Right cardiac atrium (tissue), 5 donors: ENCODE measurements around the gene PPP6R2. TPM values are rescaled to one million over a fixed set of nuclear protein-coding genes. Genes with fewer than 3 reads are reported as not detected.

Experiments
- ATAC-seq, 2 donors: fragments of 200-7000 bp; cut with Tn5 transposase; one replicate each; pipeline versions ENCODE4 v1.8.0 to v1.9.1; 2020; ENCODE audit warnings: moderate library complexity in 2 of 2, mild to moderate bottlenecking in 1 of 2
- DNase-seq, 3 donors: peaks; one replicate each; pipeline ENCODE4 v3.0.0-alpha.2; 2020
- H3K27ac ChIP-seq: one replicate; pipeline ENCODE4 v1.5.1; 2013; ENCODE audit warnings: mild to moderate bottlenecking, low read length, control low read depth, moderate library complexity
- H3K27me3 ChIP-seq: one replicate; pipeline ENCODE4 v1.6.1; 2013; ENCODE audit not compliant: control insufficient read depth, insufficient read depth
- H3K4me1 ChIP-seq: one replicate; pipeline ENCODE4 v1.6.1; 2013; ENCODE audit warnings: low read length; ENCODE audit not compliant: control insufficient read depth, insufficient read depth
- H3K4me3 ChIP-seq: one replicate; pipeline ENCODE4 v1.5.1; 2013; ENCODE audit warnings: low read length, control low read depth
- H3K9me3 ChIP-seq: one replicate; pipeline ENCODE4 v1.6.1; 2013; ENCODE audit warnings: low read length; ENCODE audit not compliant: control insufficient read depth
- WGBS: extraction: QIAGEN DNeasy Blood & Tissue Kit; methylation state at CpG from one replicate; pipeline ENCODE4 v1.1.7; 2013; 5-methylcytosine and 5-hydroxymethylcytosine counted together
- intact Hi-C, 4 donors: fragments of 100-400 bp; cut with DNase I; formaldehyde crosslinking; loops; one replicate each; pipeline versions ENCODE4 v1.11.0 to v1.14.0; 2022 to 2023
- long read RNA-seq, 4 donors: library from polyadenylated mRNA; unstranded; transcript quantifications; one replicate each; pipeline ENCODE4 v2.0.0, GENCODE V29; 2020 to 2021
- polyA plus RNA-seq: library from polyadenylated mRNA; stranded (reverse); fragments of 200-250 nt; gene quantifications from one replicate; pipeline ENCODE4 v1.2.3, GENCODE V29; 2013
- total RNA-seq, 4 donors: library from RNA; stranded (reverse); fragmentation: NEBNext Ultra II Directional; extraction: Animal tissue kit (Norgen Biotek cat#: 25700); gene quantifications; one replicate each; pipeline ENCODE4 v1.2.1, GENCODE V29; 2021
- donor health status: healthy with polysubstance abuse.
- donor health status: DM: no; HTN: yes; CAD: no.
- donor health status: DM: no; HTN: no; CAD: no.
- donor health status: DM: no; HTN: yes; CAD: no; lungs with severe emphysema.
- donor health status: DM: yes; HTN: yes; CAD: no.

Gene PPP6R2, protein sequence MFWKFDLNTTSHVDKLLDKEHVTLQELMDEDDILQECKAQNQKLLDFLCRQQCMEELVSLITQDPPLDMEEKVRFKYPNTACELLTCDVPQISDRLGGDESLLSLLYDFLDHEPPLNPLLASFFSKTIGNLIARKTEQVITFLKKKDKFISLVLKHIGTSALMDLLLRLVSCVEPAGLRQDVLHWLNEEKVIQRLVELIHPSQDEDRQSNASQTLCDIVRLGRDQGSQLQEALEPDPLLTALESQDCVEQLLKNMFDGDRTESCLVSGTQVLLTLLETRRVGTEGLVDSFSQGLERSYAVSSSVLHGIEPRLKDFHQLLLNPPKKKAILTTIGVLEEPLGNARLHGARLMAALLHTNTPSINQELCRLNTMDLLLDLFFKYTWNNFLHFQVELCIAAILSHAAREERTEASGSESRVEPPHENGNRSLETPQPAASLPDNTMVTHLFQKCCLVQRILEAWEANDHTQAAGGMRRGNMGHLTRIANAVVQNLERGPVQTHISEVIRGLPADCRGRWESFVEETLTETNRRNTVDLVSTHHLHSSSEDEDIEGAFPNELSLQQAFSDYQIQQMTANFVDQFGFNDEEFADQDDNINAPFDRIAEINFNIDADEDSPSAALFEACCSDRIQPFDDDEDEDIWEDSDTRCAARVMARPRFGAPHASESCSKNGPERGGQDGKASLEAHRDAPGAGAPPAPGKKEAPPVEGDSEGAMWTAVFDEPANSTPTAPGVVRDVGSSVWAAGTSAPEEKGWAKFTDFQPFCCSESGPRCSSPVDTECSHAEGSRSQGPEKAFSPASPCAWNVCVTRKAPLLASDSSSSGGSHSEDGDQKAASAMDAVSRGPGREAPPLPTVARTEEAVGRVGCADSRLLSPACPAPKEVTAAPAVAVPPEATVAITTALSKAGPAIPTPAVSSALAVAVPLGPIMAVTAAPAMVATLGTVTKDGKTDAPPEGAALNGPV
- total RNA-seq (10 to 100 TPM; 40.1 to 50.2 (median 44.6) TPM), polyA plus RNA-seq (36.2 TPM)
- long read RNA-seq, donor 1, full-length matches to known transcripts: 71 of 160 reads
- long read RNA-seq, donor 1, partial matches to known transcripts: 63 of 160 reads
- long read RNA-seq, donor 1, other reads (novel, unspliced or antisense): 26 of 160 reads
- long read RNA-seq, donor 2, full-length matches to known transcripts: 67 of 108 reads
- long read RNA-seq, donor 2, partial matches to known transcripts: 18 of 108 reads
- long read RNA-seq, donor 2, other reads (novel, unspliced or antisense): 23 of 108 reads
- long read RNA-seq, donor 3, full-length matches to known transcripts: 230 of 445 reads
- long read RNA-seq, donor 3, partial matches to known transcripts: 112 of 445 reads
- long read RNA-seq, donor 3, other reads (novel, unspliced or antisense): 103 of 445 reads
- long read RNA-seq, donor 4, full-length matches to known transcripts: 51 of 94 reads
- long read RNA-seq, donor 4, partial matches to known transcripts: 28 of 94 reads
- long read RNA-seq, donor 4, other reads (novel, unspliced or antisense): 15 of 94 reads

DNA sequence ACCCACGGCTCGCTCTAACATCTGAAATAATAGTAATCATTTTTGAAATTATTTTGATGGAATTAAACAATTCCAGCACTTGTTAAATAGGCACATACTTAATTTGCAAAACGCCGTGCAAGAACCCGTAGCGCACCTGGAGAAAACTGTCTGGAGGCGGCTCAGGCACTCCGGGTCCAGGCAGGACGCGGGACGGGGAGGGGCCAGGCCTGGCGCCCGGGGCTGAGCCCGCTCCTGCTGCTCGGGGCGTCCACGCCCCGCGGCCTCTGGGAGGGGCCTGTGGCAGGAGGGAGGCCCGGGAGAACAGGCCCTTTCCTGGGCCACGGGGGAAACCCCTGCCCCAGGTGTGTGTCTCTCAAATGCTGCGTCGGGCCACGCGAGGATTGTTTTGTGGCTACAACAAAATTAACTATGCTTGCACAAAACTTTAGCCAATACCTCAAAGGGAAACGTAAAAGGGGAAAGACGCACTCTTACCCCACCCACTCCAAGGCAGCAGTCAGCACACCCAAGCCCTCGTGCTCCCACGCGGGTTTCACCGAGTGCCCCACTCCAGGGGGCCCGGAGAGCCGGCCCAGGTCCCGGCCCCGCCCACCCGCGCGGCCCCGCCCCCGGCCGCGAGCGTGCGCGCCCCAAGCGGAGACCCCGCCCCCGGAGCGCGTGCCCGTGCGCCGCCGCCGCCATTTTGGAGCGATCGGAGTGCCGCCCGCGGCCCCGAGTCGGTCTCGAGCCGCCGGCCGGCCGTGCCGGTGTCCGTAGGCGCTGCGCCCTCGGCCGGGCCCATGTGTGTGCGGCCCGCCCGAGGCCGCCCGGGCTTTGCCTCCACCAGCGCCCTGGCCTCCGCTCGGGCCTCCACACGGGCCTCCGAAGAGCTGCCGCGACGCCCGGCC is at the start of gene PPP6R2:
PPP6R2 (plus strand) TSS at position 677 of the 890 bp plus-strand sequence. CDS start 50,582 bp downstream, outside the sequence.
- WGBS: under 1% methylated on average over 87 of the region's 87 CpGs
- intact Hi-C loops: loop anchor here (5.0 kb wide), 4 partner anchors 71 to 96 kb away; partner anchors contain the start of genes HDAC10 (in 2 of the 4), MAPK11 (in 1 of the 4), MAPK12 (in 1 of the 4) and TUBGCP6 (in 1 of the 4)
- ATAC-seq: peak; percentile 91 to 94

DNA sequence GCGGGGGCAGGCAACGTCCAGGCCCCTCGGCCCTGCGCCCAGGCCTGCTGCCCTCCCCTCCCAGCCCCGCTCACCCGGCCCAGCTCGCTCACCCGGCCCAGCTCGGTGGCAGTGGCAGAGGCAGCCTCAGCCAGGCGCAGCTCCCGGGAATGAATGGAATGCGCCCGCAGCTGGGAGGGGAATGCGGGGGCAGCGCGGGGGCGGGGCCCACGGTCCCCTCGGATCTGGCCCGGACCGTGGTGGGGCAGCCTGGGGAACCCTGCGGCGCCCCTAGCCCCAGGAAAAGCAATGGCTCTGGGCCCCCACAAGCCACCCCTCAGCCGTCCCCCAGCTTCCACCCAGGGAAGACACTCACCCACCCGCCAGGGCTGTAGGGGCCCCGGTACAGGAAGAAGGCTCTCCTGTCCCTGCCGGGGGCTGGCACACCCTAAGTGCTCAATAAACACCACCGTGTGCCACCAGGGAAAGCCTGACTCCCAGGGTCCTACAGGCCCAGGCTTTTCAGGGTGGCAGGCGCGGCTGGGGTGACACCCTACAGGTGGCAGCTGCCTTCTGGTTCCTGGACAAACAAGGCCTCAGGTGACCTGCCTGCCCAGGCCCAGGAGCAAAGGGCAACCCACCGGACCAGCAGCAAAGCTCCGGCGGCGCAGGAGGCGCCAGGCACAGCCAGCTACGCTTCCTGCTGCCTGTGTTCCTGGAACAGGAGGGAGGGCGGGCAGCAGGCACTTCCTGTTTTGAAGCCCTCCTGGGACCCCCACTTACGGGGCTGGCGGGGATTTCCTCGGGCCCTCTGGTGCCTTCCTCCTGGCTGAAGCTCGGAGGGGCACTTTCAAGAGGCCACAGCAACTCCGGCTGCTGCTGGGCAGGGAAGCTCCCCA is 49.4 kb upstream of the PPP6R2 start:
- peak; percentile 75 to 88 for ATAC-seq

More for the DNA sequence above, at the start of gene PPP6R2:
- Histone ChIP-seq H3K27ac (peak within 1 kb of the TSS; percentile 66), H3K4me3 (peak within 1 kb of the TSS; percentile 96), H3K27me3 (no peaks in the 10 kb centered on the region), H3K9me3 (no peaks in the 10 kb centered on the region), H3K4me1 (peaks cover 3% of the 10 kb centered on the region)
- peak; percentile 84 to 95 (median 95) for DNase-seq

DNA sequence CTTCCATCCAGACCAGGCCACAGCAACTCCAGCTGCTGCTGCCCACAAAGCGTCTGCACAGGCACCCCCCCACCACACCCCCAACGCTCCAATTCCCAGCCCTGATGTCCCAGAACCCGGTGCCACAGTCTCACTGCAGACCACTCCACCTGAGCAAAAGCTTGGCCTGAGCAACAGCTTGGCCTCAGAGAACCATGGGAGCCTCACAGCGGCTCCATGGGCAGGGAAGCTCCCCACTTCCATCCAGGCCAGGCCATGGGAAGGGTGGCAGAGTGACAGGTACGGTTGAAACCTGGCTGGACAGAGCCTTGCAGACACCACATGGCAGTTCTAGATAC is 48.8 kb upstream of the PPP6R2 start:
- Histone ChIP-seq H3K27me3 (no peaks in the 10 kb centered on the region), H3K27ac (peak overlapping the region; percentile 90), H3K4me3 (no peak overlapping the region), H3K9me3 (no peaks in the 10 kb centered on the region), H3K4me1 (peaks cover 13% of the 10 kb centered on the region)
- WGBS: 27% methylated on average over 5 of the region's 5 CpGs
- intact Hi-C loops: no loop called here
- DNase-seq (no peak), ATAC-seq (no peak)

More for the DNA sequence above, 49.4 kb upstream of the PPP6R2 start:
- Histone ChIP-seq H3K4me1 (peaks cover 11% of the 10 kb centered on the region), H3K4me3 (peak overlapping the region; percentile 2), H3K27ac (peak overlapping the region; percentile 90), H3K9me3 (no peaks in the 10 kb centered on the region), H3K27me3 (no peaks in the 10 kb centered on the region)
- WGBS: 12% methylated on average over 42 of the region's 42 CpGs
- intact Hi-C loops: no loop called here
- peak; percentile 68 to 93 (median 91) for DNase-seq

DNA sequence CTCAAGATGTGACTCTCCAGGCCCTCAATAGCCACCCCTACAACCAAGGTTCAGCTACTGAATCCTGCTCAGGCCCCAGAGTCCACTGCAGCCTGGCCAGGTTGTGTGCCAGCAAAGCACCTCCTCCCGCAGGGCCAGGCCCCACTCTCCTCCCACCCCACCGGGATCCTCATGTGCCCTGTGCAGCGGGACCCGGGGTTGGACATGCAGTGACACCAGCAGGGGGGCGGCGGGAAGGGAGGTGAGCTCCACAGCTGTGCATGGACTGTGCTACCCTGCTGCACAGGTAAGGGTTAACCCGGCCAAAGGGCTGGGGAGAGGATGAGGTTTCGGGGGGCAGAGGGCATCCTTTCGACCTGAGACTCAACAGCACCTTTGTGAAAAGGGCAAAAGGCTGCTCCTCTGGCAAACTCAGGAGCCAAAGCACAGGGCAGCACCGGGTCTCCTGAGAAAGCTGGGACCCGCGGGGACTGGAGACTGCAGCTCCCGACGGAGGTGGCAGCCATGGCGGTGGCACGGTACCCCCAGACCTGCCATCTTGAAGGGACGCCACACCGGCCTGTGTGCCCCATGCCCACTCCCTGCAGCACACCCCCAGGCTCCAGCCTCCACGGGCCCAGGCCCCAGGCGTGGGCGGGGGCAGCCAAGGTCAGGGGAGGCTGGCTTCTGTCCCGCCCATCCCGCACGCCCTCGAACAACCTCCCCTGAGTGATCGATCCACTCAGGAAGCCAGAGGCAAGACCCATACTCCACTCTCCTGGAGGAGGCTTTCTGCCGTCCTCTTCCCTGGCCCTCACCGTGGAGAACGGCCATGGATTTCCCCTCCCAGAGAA is 46.3 kb upstream of the PPP6R2 start:
- intact Hi-C loops: no loop called here
- no peaks in the 10 kb centered on the region for H3K9me3 ChIP-seq
- 49% methylated on average over 29 of the region's 29 CpGs for WGBS
- ATAC-seq (no peak), DNase-seq (no peak)
- H3K27me3 ChIP-seq: no peaks in the 10 kb centered on the region
- H3K4me1 ChIP-seq: peaks cover 13% of the 10 kb centered on the region
- no peak overlapping the region for H3K27ac ChIP-seq
- no peak overlapping the region for H3K4me3 ChIP-seq

DNA sequence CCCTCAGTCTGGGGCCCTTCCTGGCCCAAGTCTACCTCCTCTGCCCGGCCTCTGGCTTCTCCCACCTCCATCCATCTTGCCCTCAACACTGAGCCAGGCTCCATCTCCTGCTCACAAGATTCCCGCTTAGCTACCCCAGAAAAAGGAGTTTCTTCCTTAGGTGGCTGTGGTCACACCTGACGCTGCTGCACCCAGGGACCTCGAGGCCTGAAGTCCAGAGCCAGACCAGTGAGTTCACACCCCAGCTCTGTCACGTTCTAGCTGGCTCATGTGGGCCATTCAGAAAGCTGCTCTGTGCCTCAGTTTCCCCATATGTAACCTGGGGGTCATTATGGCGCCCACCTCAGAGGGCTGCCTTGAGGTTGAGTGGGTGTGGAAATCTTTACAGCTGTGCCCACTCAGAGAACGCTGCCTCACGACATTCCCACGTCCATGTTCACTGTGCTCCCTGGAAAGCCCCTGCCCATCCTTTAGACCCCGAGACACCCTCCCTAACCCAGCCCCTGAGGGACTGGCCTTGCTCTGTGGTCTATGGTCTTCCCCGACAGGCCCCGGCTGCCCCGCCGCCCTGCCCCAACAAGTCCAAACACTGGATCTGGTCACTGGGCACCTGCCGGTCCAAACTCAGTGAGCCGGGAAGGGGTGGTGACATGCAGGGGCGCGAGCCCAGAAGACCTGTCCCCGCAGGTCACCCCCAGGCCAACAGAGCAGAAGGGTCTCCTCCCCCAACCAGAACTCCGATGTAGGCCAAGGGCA is 45.4 kb upstream of the PPP6R2 start:
- H3K27ac ChIP-seq: no peak overlapping the region
- intact Hi-C loops: no loop called here
- no peak for ATAC-seq
- peaks cover 12% of the 10 kb centered on the region for H3K4me1 ChIP-seq
- WGBS: 82% methylated on average over 20 of the region's 20 CpGs
- no peak for DNase-seq
- H3K4me3 ChIP-seq: no peak overlapping the region
- no peaks in the 10 kb centered on the region for H3K9me3 ChIP-seq
- no peaks in the 10 kb centered on the region for H3K27me3 ChIP-seq

DNA sequence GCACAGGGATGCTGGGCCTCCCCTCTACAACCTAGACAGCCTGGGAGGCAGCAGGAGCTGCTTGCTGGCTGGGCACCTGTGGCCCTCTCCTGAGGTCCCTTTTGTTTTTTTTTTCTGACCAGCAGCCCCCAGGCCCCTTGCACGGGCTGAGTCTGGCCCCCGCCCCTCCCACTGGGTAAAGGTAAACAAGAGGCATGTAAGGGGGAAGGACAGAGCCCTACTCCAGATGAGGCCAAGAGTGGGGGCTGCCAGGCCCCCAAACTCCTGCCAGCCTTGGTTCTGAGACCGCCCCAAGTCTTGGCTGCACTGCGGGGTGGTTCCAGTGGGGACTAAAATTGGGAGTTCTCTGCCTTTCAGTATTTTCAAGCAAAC is 44.9 kb upstream of the PPP6R2 start:
- H3K4me3 ChIP-seq: no peak overlapping the region
- no peaks in the 10 kb centered on the region for H3K9me3 ChIP-seq
- H3K27me3 ChIP-seq: no peaks in the 10 kb centered on the region
- H3K4me1 ChIP-seq: peaks cover 8% of the 10 kb centered on the region
- DNase-seq (no peak), ATAC-seq (no peak)
- WGBS: 80% methylated on average over 4 of the region's 4 CpGs
- no peak overlapping the region for H3K27ac ChIP-seq
- intact Hi-C loops: no loop called here

DNA sequence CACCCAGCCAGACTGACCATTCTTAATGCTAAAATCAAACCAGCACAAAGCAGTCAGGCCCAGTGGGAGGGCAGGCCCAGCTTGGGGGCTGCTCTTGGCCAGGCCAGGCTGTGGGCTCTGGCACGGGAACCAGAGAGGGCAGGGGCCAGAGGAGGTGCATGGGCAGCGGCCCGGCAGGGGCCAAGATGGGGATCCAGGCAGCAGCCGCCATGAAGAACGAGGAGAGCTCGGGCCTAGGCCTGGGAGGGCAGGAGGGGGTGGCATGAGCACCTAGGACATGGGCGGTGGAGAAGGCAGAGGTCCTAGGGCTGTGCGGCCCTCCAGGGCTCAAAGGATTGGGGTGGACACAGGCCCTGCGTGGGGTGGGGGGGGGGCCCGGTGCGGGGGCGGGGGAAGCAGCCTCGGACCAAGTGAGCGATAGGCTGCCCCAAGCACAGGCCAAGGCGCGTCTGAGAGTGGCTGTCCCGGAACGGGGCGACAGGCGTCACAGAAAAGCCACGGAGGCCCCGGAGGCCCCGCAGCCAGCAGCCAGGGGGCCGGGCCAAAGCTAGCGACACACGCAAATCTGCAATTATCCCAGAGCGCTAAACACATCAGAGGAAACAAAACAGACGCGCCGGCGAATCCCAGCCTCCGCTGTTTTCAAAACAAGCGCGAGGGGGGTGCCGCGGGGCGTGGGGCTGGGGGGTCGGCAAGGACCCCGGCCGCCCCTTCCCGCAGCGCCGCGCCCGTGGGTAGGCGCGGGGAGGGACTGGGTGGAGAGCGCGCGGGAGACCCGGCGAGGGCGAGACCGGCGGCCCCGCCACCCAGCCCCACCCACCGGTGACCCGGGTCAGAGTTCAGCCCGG is 44.0 kb upstream of the PPP6R2 start:
- peak in 2 of 3 donors; percentile 53 to 81 for DNase-seq
- no peaks in the 10 kb centered on the region for H3K9me3 ChIP-seq
- H3K4me3 ChIP-seq: peak overlapping the region; percentile 47
- H3K27me3 ChIP-seq: no peaks in the 10 kb centered on the region
- H3K4me1 ChIP-seq: peaks cover 8% of the 10 kb centered on the region
- ATAC-seq: peak in 1 of 2 donors; percentile 2
- 26% methylated on average over 59 of the region's 59 CpGs for whole genome bisulfite sequencing
- peak overlapping the region; percentile 38 for H3K27ac ChIP-seq
- intact Hi-C loops: no loop called here
